Astrocyte (in vitro differentiated cells and primary cell): ENCODE measurements around the gene CPA5. TPM values are rescaled to one million over a fixed set of nuclear protein-coding genes. Genes with fewer than 3 reads are reported as not detected.

ENCODE experiments used
- DNase-seq: peaks from one replicate; pipeline ENCODE4 v3.0.0-alpha.2; 2010; ENCODE audit warnings: low read depth
- FAIRE-seq: peaks from 2 replicates; lab custom pipeline; 2011; peaks lifted over from hg19 to GRCh38; lab: Jason Lieb, UNC
- H2AFZ ChIP-seq: 2 replicates; pipeline ENCODE4 v1.6.0; 2012; ENCODE audit warnings: low read depth, low read length, inconsistent platforms
- H3K27ac ChIP-seq: 2 replicates; pipeline ENCODE4 v1.5.1; 2011; ENCODE audit warnings: low read depth, low read length, inconsistent platforms
- H3K27me3 ChIP-seq: 2 replicates; pipeline ENCODE4 v1.6.0; 2011; ENCODE audit warnings: low read length, inconsistent platforms; ENCODE audit not compliant: insufficient read depth
- H3K36me3 ChIP-seq: 2 replicates; pipeline ENCODE4 v1.5.1; 2011; ENCODE audit warnings: low read length, inconsistent platforms; ENCODE audit not compliant: insufficient read depth
- H3K4me1 ChIP-seq: 2 replicates; pipeline ENCODE4 v1.5.1; 2011; ENCODE audit warnings: low read length, inconsistent platforms; ENCODE audit not compliant: insufficient read depth
- H3K4me2 ChIP-seq: 2 replicates; pipeline ENCODE4 v1.6.0; 2012; ENCODE audit warnings: low read length, inconsistent platforms
- H3K4me3 ChIP-seq: 2 replicates; pipeline ENCODE4 v1.5.1; 2011; ENCODE audit warnings: low read depth, mild to moderate bottlenecking, low read length, inconsistent platforms; ENCODE audit not compliant: insufficient read depth
- H3K79me2 ChIP-seq: 2 replicates; pipeline ENCODE4 v1.6.0; 2012; ENCODE audit warnings: mild to moderate bottlenecking, low read length, inconsistent platforms; ENCODE audit not compliant: insufficient read depth
- H3K9ac ChIP-seq: 2 replicates; pipeline ENCODE4 v1.6.0; 2012; ENCODE audit warnings: mild to moderate bottlenecking, low read length, inconsistent platforms
- H3K9me3 ChIP-seq: 2 replicates; pipeline ENCODE4 v1.5.1; 2012; ENCODE audit warnings: low read depth, mild to moderate bottlenecking, low read length, inconsistent platforms; ENCODE audit not compliant: insufficient read depth
- H4K20me1 ChIP-seq: 2 replicates; pipeline ENCODE4 v1.6.0; 2012; ENCODE audit warnings: low read length, inconsistent platforms; ENCODE audit not compliant: insufficient read depth
- H3K27ac Mint-ChIP-seq: one replicate; pipeline ENCODE4 v1.8.0; 2021; ENCODE audit warnings: mild to moderate bottlenecking, mixed read lengths; ENCODE audit not compliant: unreplicated experiment
- H3K27me3 Mint-ChIP-seq: one replicate; pipeline ENCODE4 v1.8.0; 2021; ENCODE audit warnings: low read depth, mixed read lengths; ENCODE audit not compliant: unreplicated experiment
- H3K36me3 Mint-ChIP-seq: one replicate; pipeline ENCODE4 v1.8.0; 2021; ENCODE audit warnings: low read depth, mixed read lengths; ENCODE audit not compliant: unreplicated experiment
- H3K4me1 Mint-ChIP-seq: one replicate; pipeline ENCODE4 v1.8.0; 2021; ENCODE audit warnings: low read depth, mixed read lengths; ENCODE audit not compliant: unreplicated experiment
- H3K4me3 Mint-ChIP-seq: one replicate; pipeline ENCODE4 v1.8.0; 2021; ENCODE audit warnings: mild to moderate bottlenecking, moderate library complexity, mixed read lengths; ENCODE audit not compliant: unreplicated experiment
- H3K9me3 Mint-ChIP-seq: one replicate; pipeline ENCODE4 v1.8.0; 2021; ENCODE audit warnings: mild to moderate bottlenecking, mixed read lengths; ENCODE audit not compliant: unreplicated experiment
- CTCF ChIP-seq: IDR thresholded peaks from 2 replicates; pipeline ENCODE4 v1.5.1; 2011; ENCODE audit warnings: low read depth, mild to moderate bottlenecking, inconsistent platforms, low read length, moderate library complexity; ENCODE audit not compliant: insufficient read depth
- EZH2 ChIP-seq: IDR thresholded peaks from 2 replicates; pipeline ENCODE4 v1.6.1; 2012; ENCODE audit warnings: mild to moderate bottlenecking, low read length, inconsistent platforms; ENCODE audit not compliant: insufficient read depth
- total RNA-seq: library from RNA; stranded (reverse); gene quantifications from 2 replicates; pipeline ENCODE4 v1.2.1, GENCODE V29; 2021

The CPA5 gene
- total RNA-seq, 1 donor from 2014 or later = not detected

- no peaks in the 10 kb centered on the region for H4K20me1 ChIP-seq
- H3K4me3 Mint-ChIP-seq = no peak overlapping the region
- no peaks in the 10 kb centered on the region for H3K27me3 Mint-ChIP-seq
- H3K79me2 ChIP-seq = peaks cover 13% of the 10 kb centered on the region
- H2AFZ ChIP-seq = no peak overlapping the region
- peaks cover 2% of the 10 kb centered on the region for H3K4me1 ChIP-seq
- peaks cover 44% of the 10 kb centered on the region for H3K36me3 ChIP-seq
- H3K4me2 ChIP-seq = no peak overlapping the region
- H3K9me3 Mint-ChIP-seq = peaks cover 6% of the 10 kb centered on the region
- H3K9ac ChIP-seq = no peak overlapping the region
- peak; percentile 41 for DNase-seq
- no peak overlapping the region for H3K27ac Mint-ChIP-seq
- no peak overlapping the region for H3K4me3 ChIP-seq
- no peaks in the 10 kb centered on the region for H3K27me3 ChIP-seq
- H3K9me3 ChIP-seq = no peaks in the 10 kb centered on the region
- H3K27ac ChIP-seq = no peak overlapping the region
- FAIRE-seq = no peak
- TF ChIP-seq EZH2 (no peak), CTCF (no peak)
- peaks cover 23% of the 10 kb centered on the region for H3K36me3 Mint-ChIP-seq
- peaks cover 5% of the 10 kb centered on the region for H3K4me1 Mint-ChIP-seq
Measured at GRCh38 chr7:130299866-130300265, 44.8 kb upstream of the CPA5 start.

DNA sequence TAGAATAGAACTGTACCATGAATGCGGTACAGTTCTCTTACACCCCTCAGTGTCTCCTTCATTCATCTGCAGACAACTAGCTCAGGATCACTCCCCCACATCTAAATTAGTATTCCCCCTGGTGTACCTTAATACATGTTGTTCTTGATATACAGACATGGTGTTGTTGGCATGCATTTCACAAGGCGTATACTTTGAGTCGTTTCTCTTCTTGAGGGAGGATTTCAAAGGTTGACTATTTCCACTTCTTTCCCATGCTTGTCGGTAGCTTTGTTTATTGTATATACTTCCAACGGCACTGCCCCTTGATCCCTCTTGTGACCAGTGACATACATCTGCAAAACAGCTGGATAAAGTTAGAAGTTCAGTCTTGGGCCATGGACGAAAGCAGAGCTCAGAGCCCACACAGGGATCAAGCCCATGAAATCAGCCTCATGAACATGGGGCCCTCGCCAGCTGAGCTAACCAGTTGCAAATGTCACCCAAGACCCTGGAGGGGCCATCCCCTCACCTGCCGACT lies 43.1 kb upstream of the CPA5 start:
- Histone ChIP-seq H3K9me3 (no peaks in the 10 kb centered on the region), H3K27ac (no peak overlapping the region), H3K4me1 (no peaks in the 10 kb centered on the region), H3K4me3 (no peak overlapping the region), H3K36me3 (peaks cover 50% of the 10 kb centered on the region), H2AFZ (no peak overlapping the region), H3K4me2 (no peak overlapping the region), H3K27me3 (no peaks in the 10 kb centered on the region), H3K79me2 (peaks cover 3% of the 10 kb centered on the region), H3K9ac (no peak overlapping the region), H4K20me1 (no peaks in the 10 kb centered on the region)
- Mint-ChIP-seq H3K27me3 (no peaks in the 10 kb centered on the region), H3K9me3 (peaks cover 3% of the 10 kb centered on the region), H3K4me1 (no peaks in the 10 kb centered on the region), H3K27ac (no peak overlapping the region), H3K4me3 (no peak overlapping the region), H3K36me3 (peaks cover 29% of the 10 kb centered on the region)
- DNase-seq = no peak
- TF ChIP-seq EZH2 (no peak), CTCF (no peak)
- no peak for FAIRE-seq

GRCh38 chr7:130302649-130303048 lies 42.0 kb upstream of the CPA5 start:
- H3K27ac Mint-ChIP-seq = no peak overlapping the region
- Histone ChIP-seq H4K20me1 (no peaks in the 10 kb centered on the region), H3K9me3 (no peaks in the 10 kb centered on the region), H3K27me3 (no peaks in the 10 kb centered on the region), H3K9ac (no peak overlapping the region), H3K4me1 (no peaks in the 10 kb centered on the region), H3K4me2 (no peak overlapping the region), H3K36me3 (peaks cover 54% of the 10 kb centered on the region), H2AFZ (no peak overlapping the region), H3K79me2 (no peaks in the 10 kb centered on the region), H3K4me3 (no peak overlapping the region), H3K27ac (no peak overlapping the region)
- H3K27me3 Mint-ChIP-seq = no peaks in the 10 kb centered on the region
- peaks cover 34% of the 10 kb centered on the region for H3K36me3 Mint-ChIP-seq
- FAIRE-seq (no peak), DNase-seq (no peak)
- no peak for TF ChIP-seq EZH2
- TF ChIP-seq CTCF = no peak
- peaks cover 3% of the 10 kb centered on the region for H3K9me3 Mint-ChIP-seq
- H3K4me3 Mint-ChIP-seq = no peak overlapping the region
- no peaks in the 10 kb centered on the region for H3K4me1 Mint-ChIP-seq
